ENCODE measurements around the gene SNAPC1.
A peak's percentile ranks its signal among the peaks of the same experiment; 100 is the strongest.

Gene SNAPC1

GRCh38 chr14:61780125-61780524, 17.9 kb downstream of the SNAPC1 start:
- ChIA-PET CTCF (interaction anchor here (0.8 kb wide), 1 partner anchor 57 kb away, joined by 3 read pairs; no protein-coding TSS in a partner anchor), POLR2A (no interaction called here)
- H3K4me3 ChIP-seq (ENCODE audit: low read depth, low read length): no peak overlapping the region
- TF ChIP-seq CTCF (IDR thresholded peaks at IDR 0.05; ENCODE audit: insufficient read depth, low read length, missing control alignments): no peak
- DNase-seq (ENCODE audit: low read depth, low spot score): no peak

- ChIA-PET CTCF (interaction anchor here (1.5 to 1.6 kb wide), 2 partner anchors 10 to 41 kb away, joined by 3 to 8 read pairs; no protein-coding TSS in a partner anchor), POLR2A (no interaction called here)
- H3K4me3 ChIP-seq (ENCODE audit: low read depth, low read length): no peak overlapping the region
- no peak for TF ChIP-seq CTCF (IDR thresholded peaks at IDR 0.05; ENCODE audit: insufficient read depth, low read length, missing control alignments)
- no peak for DNase-seq (ENCODE audit: low read depth, low spot score)
Observed at GRCh38 chr14:61797309-61797708, 35.1 kb downstream of the SNAPC1 start.

- no peak for DNase-seq (ENCODE audit: low read depth, low spot score)
- no peak for TF ChIP-seq CTCF (IDR thresholded peaks at IDR 0.05; ENCODE audit: insufficient read depth, low read length, missing control alignments)
- CTCF ChIA-PET: no interaction called here
- H3K4me3 ChIP-seq (ENCODE audit: low read depth, low read length): no peak overlapping the region
- POLR2A ChIA-PET: no interaction called here
Observed at GRCh38 chr14:61802010-61802568, 39.9 kb downstream of the SNAPC1 start.

DNA sequence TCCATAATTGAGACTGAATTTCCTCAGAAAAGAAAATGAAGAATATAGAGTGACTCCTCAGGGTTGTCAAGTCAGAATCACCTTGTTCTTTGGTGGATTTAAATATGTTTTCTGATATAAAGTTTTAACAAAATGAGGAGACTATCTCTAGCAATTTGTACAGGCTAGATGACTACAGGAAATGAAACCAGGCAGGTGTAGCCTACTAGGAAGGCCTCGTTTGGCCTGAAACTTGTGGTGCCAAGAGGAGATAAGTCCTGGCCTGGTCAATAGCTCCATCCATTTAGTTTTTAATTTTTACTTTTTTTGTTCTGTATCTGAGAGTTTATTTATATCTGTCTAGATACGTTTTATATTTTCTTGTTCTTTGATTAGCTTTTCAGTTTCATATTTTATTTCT, 41.5 kb downstream of the SNAPC1 start:
- CTCF ChIA-PET: interaction anchor here (0.9 to 1.5 kb wide), 3 partner anchors 14 to 37 kb away, joined by 3 read pairs; no protein-coding TSS in a partner anchor
- DNase-seq (ENCODE audit: low read depth, low spot score): no peak
- H3K4me3 ChIP-seq (ENCODE audit: low read depth, low read length): no peak overlapping the region
- POLR2A ChIA-PET: no interaction called here
- no peak for TF ChIP-seq CTCF (IDR thresholded peaks at IDR 0.05; ENCODE audit: insufficient read depth, low read length, missing control alignments)

DNA sequence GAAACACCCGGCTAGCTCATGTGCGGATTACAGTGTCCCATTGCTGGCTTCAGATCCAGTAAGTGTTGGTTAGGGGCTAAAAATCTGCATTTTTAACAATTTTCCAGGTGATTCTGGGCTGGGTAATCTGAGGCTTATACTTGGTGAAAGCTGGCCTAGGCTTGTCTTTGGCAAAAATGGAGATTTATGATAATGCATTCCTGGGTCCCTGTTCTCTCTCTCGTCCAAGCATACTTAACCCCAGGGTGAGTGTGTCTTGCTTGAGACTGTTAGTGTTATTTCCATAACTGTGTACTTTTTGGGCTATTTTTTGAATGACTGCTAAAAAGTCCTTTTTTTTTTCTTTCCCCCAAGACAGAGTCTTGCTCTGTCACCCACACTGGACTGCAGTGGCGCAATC, 43.2 kb downstream of the SNAPC1 start:
- DNase-seq (ENCODE audit: low read depth, low spot score): no peak
- ChIA-PET POLR2A (no interaction called here), CTCF (no interaction called here)
- TF ChIP-seq CTCF (IDR thresholded peaks at IDR 0.05; ENCODE audit: insufficient read depth, low read length, missing control alignments): no peak
- no peak overlapping the region for H3K4me3 ChIP-seq (ENCODE audit: low read depth, low read length)

DNA sequence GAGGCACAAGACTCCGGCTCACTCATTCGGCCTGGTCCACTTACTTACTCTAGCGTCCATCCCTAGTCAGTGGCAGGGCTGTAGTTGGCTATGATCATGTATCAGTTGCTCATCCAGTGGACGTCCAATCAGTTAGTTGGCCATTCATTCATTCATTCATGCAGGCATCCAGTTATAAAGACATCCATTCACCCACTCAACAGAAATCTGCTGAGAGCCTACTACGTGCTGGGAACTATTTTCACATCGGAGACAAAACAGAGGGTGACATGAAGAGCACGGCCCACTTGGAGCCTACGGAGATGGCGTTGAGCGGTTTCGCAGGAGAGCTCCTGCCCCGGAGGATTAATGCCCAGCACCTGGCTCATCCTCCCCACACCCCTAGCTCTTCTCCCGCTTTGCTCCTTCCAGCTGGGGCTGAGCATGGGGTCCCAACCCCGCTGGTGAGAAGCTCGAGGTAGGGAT, 49.7 kb downstream of the SNAPC1 start:
- TF ChIP-seq CTCF (IDR thresholded peaks at IDR 0.05; ENCODE audit: insufficient read depth, low read length, missing control alignments): no peak
- peak overlapping the region; percentile 41 for H3K4me3 ChIP-seq (ENCODE audit: low read depth, low read length)
- DNase-seq (ENCODE audit: low read depth, low spot score): no peak
- POLR2A ChIA-PET: no interaction called here
- CTCF ChIA-PET: interaction anchor here (4.0 kb wide), 1 partner anchor 26 kb away, joined by 16 read pairs; no protein-coding TSS in a partner anchor

All from AG04449 (cell line).